Stimulated activated naive B cell treated with anti-CD40 and anti-IgM and Interleukin-4, amounts not matched to agents 10 μg/mL and 1 μg/mL and 100 μg/mL, for 72 hours (primary cell): ENCODE measurements around the gene CLDN4.
A peak's percentile ranks its signal among the peaks of the same experiment; 100 is the strongest.

Source experiments
- ATAC-seq, 2 donors: fragments of 150-1000 bp; cut with Tn5 transposase; replicated peaks; 2 replicates each; pipeline ENCODE4 v1.10.0; 2021; ENCODE audit warnings: moderate library complexity in 1 of 2
- DNase-seq: peaks from one replicate; pipeline ENCODE4 v3.0.0; 2021
- H3K27ac Mint-ChIP-seq: one replicate; pipeline ENCODE4 v1.8.0; 2022; ENCODE audit warnings: mild to moderate bottlenecking, mixed read lengths
- H3K27me3 Mint-ChIP-seq, 2 donors: one replicate each; pipeline ENCODE4 v1.8.0; 2022; ENCODE audit warnings: mixed read lengths in 2 of 2
- H3K36me3 Mint-ChIP-seq, 2 donors: one replicate each; pipeline ENCODE4 v1.8.0; 2022; ENCODE audit warnings: mixed read lengths in 2 of 2, mild to moderate bottlenecking in 1 of 2
- H3K4me1 Mint-ChIP-seq, 2 donors: one replicate each; pipeline ENCODE4 v1.8.0; 2022; ENCODE audit warnings: mixed read lengths in 2 of 2, mild to moderate bottlenecking in 1 of 2
- H3K4me3 Mint-ChIP-seq, 2 donors: one replicate each; pipeline ENCODE4 v1.8.0; 2022; ENCODE audit warnings: mild to moderate bottlenecking in 2 of 2, mixed read lengths in 2 of 2, moderate library complexity in 1 of 2
- H3K9me3 Mint-ChIP-seq, 2 donors: one replicate each; pipeline ENCODE4 v1.8.0; 2022; ENCODE audit warnings: mixed read lengths in 2 of 2, mild to moderate bottlenecking in 1 of 2

The CLDN4 gene

DNA sequence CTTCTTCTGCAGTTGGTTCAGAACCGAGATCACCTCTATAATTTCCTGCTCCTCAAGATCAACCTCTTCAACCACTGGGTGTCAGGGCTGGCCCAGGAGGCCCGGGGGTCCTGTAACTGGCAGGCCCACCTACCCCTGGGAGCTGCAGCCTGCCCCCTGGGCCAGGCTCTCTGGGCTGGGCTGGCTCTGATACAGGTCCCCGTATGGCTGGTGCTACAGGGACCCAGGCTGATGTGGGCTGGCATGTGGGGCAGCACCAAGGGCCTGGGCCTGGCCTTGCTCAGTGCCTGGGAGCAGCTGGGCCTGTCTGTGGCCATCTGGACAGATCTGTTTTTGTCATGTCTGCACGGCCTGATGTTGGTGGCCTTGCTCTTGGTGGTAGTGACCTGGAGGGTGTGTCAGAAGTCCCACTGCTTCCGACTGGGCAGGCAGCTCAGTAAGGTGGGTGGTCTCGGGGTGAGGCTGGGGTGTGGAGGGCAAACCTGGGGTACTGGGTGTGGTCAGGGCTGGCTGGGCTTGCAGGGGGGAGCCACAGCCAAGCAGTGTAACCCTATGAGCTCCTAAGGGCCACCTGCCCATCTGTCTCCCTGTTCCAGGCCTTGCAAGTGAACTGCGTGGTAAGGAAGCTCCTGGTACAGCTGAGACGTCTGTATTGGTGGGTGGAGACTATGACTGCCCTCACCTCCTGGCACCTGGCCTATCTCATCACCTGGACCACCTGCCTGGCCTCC lies 34.4 kb downstream of the CLDN4 start:
- H3K36me3 Mint-ChIP-seq, result no peaks in the 10 kb centered on the region
- H3K4me1 Mint-ChIP-seq, result peaks cover 0 to 4% of the 10 kb centered on the region in 2 donors
- no peak overlapping the region for H3K27ac Mint-ChIP-seq
- H3K9me3 Mint-ChIP-seq, result no peaks in the 10 kb centered on the region
- H3K27me3 Mint-ChIP-seq, result peaks cover 9 to 11% of the 10 kb centered on the region in 2 donors
- no peak overlapping the region for H3K4me3 Mint-ChIP-seq
- no peak for ATAC-seq
- no peak for DNase-seq

DNA sequence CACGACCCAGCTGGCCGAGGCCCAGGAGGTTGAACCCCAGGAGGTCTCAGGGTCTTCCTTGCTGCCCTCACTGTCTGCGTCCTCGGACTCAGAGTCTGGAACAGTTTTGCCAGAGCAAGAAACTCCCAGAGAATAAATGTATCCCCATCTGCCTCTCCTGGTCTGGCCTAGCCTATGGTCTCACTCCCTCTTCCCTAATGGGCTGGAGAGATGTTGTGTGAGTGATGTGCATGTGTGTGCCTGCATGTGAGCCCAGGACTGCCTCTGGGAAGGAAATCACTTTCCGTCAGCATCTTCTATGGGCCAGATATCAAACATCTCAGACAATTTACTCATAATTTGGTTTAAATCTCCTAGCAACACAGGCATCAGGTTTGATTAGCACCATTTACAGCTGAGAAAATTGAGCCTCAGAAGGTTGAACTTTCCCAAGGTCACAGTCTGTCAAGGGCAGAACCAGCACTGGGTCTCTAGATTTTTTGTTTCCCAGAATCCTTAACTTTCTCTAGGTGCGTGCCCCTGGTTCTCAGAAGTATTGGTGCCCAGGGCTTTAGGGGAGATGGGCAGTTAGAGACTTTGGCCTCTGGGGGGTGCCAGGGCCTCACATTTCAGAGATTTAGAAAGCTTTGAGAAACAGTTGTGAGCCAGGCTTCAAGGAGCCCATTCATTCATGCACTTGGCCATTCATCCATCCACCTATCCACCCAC lies 35.1 kb downstream of the CLDN4 start:
- Mint-ChIP-seq H3K9me3 (no peaks in the 10 kb centered on the region), H3K4me1 (peaks cover 0 to 4% of the 10 kb centered on the region in 2 donors), H3K36me3 (no peaks in the 10 kb centered on the region), H3K27me3 (peaks cover 6 to 11% of the 10 kb centered on the region in 2 donors), H3K27ac (no peak overlapping the region), H3K4me3 (no peak overlapping the region)
- DNase-seq (no peak), ATAC-seq (peak; percentile 87 to 88)

GRCh38 chr7:73866446-73866767 lies 35.6 kb downstream of the CLDN4 start:
- Mint-ChIP-seq H3K36me3 (no peaks in the 10 kb centered on the region), H3K27me3 (peaks cover 6 to 11% of the 10 kb centered on the region in 2 donors), H3K27ac (no peak overlapping the region), H3K4me1 (peaks cover 0 to 4% of the 10 kb centered on the region in 2 donors), H3K4me3 (no peak overlapping the region), H3K9me3 (no peaks in the 10 kb centered on the region)
- no peak for DNase-seq
- ATAC-seq, result no peak

- peaks cover 5 to 17% of the 10 kb centered on the region in 2 donors for H3K27me3 Mint-ChIP-seq
- DNase-seq (no peak), ATAC-seq (no peak)
- H3K9me3 Mint-ChIP-seq, result no peaks in the 10 kb centered on the region
- peaks cover 0 to 4% of the 10 kb centered on the region in 2 donors for H3K4me1 Mint-ChIP-seq
- H3K27ac Mint-ChIP-seq, result no peak overlapping the region
- H3K4me3 Mint-ChIP-seq, result no peak overlapping the region
- no peaks in the 10 kb centered on the region for H3K36me3 Mint-ChIP-seq
These were observed 38.4 kb downstream of the CLDN4 start for GRCh38 chr7:73869011-73869798.

DNA sequence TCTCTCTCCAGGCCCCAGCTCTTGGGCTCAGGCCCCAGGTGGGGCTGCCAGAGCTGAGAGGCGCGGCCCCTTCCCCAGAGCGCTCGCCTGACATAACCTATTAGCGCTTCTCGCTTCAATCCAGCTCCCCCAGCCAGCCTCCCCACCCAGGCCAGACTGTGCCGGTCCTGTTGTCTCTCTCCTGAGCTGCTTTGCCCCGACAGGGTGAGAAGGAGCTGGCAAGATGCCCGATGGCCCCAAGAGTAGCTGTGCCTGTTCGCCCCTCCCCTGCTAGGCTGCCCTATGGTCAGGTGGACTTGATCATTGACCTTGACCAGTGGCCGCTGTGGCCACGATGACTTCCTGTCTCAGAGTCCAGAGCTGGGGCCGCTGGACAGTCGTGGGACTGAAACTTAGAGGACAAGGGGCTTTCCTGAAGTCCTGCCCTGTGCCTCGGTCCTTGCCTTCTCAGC lies 39.3 kb downstream of the CLDN4 start:
- no peak overlapping the region for H3K27ac Mint-ChIP-seq
- peaks cover 5 to 17% of the 10 kb centered on the region in 2 donors for H3K27me3 Mint-ChIP-seq
- H3K36me3 Mint-ChIP-seq, result no peaks in the 10 kb centered on the region
- no peaks in the 10 kb centered on the region for H3K9me3 Mint-ChIP-seq
- no peak for ATAC-seq
- no peak overlapping the region for H3K4me3 Mint-ChIP-seq
- peaks cover 0 to 4% of the 10 kb centered on the region in 2 donors for H3K4me1 Mint-ChIP-seq
- DNase-seq, result no peak

GRCh38 chr7:73871163-73872011 lies 40.6 kb downstream of the CLDN4 start:
- no peaks in the 10 kb centered on the region for H3K36me3 Mint-ChIP-seq
- no peak overlapping the region for H3K4me3 Mint-ChIP-seq

DNA sequence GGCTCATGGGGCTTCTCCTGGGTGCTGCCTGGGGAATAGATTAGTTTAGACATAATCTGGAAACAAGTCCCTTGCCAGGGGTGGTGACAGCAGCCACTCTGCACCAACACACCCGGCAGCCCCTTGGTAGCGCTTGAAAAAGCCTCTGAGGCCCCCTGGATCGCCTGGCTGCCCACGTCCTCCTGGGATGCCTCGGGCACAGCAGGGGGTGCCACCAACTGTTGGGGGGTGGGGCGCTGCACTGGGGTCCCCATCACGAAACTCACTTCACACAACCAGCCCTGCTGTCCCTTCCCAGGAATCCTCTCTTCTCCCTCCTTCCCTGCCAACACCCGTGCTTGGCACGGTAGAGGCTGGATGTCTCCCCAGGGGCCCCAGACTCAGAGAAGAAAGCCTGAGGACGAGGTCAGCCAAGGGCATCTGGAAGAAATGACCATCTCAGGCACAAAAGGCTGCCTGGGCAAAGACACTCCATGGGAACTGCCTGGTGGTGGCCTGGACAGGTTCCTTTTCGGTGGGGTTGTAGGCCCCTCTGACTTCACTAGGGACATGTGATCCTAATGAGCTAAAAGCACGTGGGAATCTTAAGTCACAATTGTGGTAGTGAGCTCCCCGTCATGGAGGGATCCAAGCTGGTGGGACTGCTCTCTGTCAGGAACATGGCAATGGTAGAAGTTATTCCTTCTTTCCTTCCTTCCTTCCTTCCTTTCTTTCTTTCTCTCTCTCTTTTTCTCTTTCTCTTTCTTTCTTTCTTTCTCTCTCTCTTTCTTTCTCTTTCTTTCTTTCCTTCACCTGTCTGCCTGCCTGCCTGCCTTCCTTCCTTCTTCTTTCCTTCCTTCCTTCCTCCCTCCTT lies 41.5 kb downstream of the CLDN4 start:
- peaks cover 4 to 17% of the 10 kb centered on the region in 2 donors for H3K27me3 Mint-ChIP-seq
- DNase-seq (no peak), ATAC-seq (no peak)
- no peaks in the 10 kb centered on the region for H3K9me3 Mint-ChIP-seq
- no peak overlapping the region for H3K4me3 Mint-ChIP-seq
- no peaks in the 10 kb centered on the region for H3K36me3 Mint-ChIP-seq
- no peak overlapping the region for H3K27ac Mint-ChIP-seq
- H3K4me1 Mint-ChIP-seq, result no peaks in the 10 kb centered on the region

More at GRCh38 chr7:73871163-73872011, 40.6 kb downstream of the CLDN4 start:
- DNase-seq, result no peak
- peaks cover 0 to 1% of the 10 kb centered on the region in 2 donors for H3K4me1 Mint-ChIP-seq
- H3K27me3 Mint-ChIP-seq, result peaks cover 7 to 17% of the 10 kb centered on the region in 2 donors
- H3K27ac Mint-ChIP-seq, result no peak overlapping the region
- no peaks in the 10 kb centered on the region for H3K9me3 Mint-ChIP-seq
- ATAC-seq, result no peak

DNA sequence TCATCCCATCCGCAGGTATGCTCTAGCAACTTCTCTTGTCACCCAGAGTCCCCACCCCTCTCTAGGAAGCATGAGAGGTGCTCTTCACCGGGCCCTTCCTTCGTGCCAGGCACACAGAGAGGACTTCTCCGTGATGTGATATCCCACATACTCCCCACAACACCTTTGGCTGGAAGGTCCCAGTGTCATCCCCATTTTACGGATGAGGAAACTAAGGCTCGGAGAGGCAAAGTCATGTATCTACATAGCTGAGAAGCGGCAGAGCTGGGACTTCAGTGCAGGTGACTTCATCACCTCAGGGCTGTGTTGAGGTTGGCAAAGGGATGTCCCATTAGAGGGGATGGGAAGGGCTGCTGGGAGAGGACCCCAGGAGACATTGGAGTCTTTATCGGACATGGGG lies 45.6 kb downstream of the CLDN4 start:
- Mint-ChIP-seq H3K36me3 (no peaks in the 10 kb centered on the region), H3K4me3 (no peak overlapping the region), H3K27me3 (peaks cover 18 to 32% of the 10 kb centered on the region in 2 donors), H3K9me3 (no peaks in the 10 kb centered on the region), H3K4me1 (no peaks in the 10 kb centered on the region), H3K27ac (no peak overlapping the region)
- DNase-seq (no peak), ATAC-seq (no peak)

DNA sequence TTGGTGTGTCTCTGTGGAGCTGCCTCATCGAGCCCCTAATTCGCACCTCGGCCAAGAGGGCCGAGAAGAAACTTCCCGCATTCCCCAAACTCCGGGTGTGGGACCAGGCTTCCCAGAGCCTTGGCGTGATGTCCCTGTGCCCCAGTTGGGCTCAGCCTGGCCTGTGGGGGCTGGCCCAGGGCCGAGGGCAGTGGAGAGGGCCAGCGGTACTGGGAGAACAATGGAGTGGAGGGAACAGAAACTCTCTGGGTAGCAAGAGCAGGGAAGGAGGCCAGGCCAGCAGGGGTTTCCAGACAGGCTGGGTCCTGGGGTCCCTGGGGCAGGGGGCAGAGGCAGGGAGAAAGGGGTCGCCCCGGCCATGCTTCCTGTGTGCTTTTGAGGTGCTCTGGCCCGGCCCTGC lies 46.2 kb downstream of the CLDN4 start:
- no peaks in the 10 kb centered on the region for H3K9me3 Mint-ChIP-seq
- ATAC-seq, result no peak
- no peak overlapping the region for H3K27ac Mint-ChIP-seq
- H3K4me1 Mint-ChIP-seq, result no peaks in the 10 kb centered on the region
- no peak overlapping the region for H3K4me3 Mint-ChIP-seq
- no peaks in the 10 kb centered on the region for H3K36me3 Mint-ChIP-seq
- no peak for DNase-seq
- peaks cover 18 to 33% of the 10 kb centered on the region in 2 donors for H3K27me3 Mint-ChIP-seq

DNA sequence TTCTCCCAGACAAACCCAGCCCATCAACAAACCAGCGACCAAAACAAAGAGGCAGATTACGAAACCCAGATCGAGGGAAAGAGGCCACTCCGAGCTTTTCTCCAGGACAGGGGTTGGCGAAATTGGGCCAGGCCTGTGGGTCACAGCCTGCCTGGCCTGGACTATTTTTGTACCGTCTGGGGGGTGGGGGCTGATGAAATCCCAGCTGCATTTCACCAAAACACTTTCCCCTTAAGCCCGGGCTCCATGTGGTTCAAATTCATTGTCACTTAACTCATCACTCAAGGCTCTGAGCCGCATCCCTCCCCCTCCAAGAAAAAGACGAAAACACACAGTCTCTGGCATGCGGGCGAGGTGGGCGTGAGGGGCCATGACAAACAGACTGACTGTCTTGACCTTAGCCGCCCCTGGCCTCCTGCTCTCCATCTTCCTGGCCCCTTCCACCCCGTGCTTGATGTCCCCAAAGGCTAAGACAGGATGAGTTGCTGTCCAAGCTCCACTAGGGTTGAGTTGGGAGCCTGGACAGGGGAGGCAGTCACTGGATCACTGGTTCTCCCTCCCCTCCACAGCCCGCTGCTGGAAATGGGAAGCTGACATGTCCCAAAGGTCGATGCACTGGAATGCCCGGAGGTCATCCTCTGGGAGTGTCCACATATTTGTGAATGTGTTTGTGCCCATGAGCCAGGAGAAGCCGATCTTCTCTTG lies 49.3 kb downstream of the CLDN4 start:
- H3K9me3 Mint-ChIP-seq, result no peaks in the 10 kb centered on the region
- ATAC-seq, result no peak
- no peak for DNase-seq
- H3K36me3 Mint-ChIP-seq, result no peaks in the 10 kb centered on the region
- no peak overlapping the region for H3K27ac Mint-ChIP-seq
- H3K4me1 Mint-ChIP-seq, result peaks cover 3 to 4% of the 10 kb centered on the region in 2 donors
- H3K4me3 Mint-ChIP-seq, result no peak overlapping the region
- H3K27me3 Mint-ChIP-seq, result peaks cover 27 to 29% of the 10 kb centered on the region in 2 donors

GRCh38 chr7:73880755-73881328 lies 50.0 kb downstream of the CLDN4 start:
- H3K27me3 Mint-ChIP-seq, result peaks cover 27 to 33% of the 10 kb centered on the region in 2 donors
- H3K4me3 Mint-ChIP-seq, result no peak overlapping the region
- DNase-seq, result no peak
- H3K4me1 Mint-ChIP-seq, result peaks cover 4 to 8% of the 10 kb centered on the region in 2 donors
- no peak for ATAC-seq
- H3K9me3 Mint-ChIP-seq, result no peaks in the 10 kb centered on the region
- no peaks in the 10 kb centered on the region for H3K36me3 Mint-ChIP-seq
- H3K27ac Mint-ChIP-seq, result no peak overlapping the region

GRCh38 chr7:73881352-73882046 lies 50.7 kb downstream of the CLDN4 start:
- H3K36me3 Mint-ChIP-seq, result no peaks in the 10 kb centered on the region
- H3K27ac Mint-ChIP-seq, result no peak overlapping the region
- H3K4me3 Mint-ChIP-seq, result no peak overlapping the region
- H3K9me3 Mint-ChIP-seq, result no peaks in the 10 kb centered on the region
- peaks cover 30 to 40% of the 10 kb centered on the region in 2 donors for H3K27me3 Mint-ChIP-seq
- ATAC-seq (no peak), DNase-seq (no peak)
- peaks cover 4 to 14% of the 10 kb centered on the region in 2 donors for H3K4me1 Mint-ChIP-seq
